ENCODE results near the gene LIPN.

The LIPN gene

DNA sequence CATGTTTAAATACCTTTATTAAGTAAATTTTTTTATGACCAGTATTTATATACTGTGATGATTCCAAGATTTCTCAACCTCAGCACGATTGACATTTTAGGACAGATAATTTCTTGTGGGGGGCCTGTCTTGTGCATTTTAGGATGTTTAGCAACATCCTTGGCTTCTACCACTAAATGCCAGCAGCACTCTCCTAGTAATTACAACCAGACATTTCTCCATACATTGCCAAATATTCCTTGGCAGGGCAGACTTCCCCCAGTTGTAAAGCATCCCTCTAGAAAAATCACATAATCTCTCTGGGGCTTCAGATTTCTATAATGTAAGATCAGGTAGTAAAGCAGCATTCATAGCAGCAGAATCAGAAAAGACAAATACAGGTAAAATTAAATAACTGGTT is 34.9 kb downstream of the LIPN start:
- H3K36me3 Mint-ChIP-seq (ENCODE audit: low read depth): no peaks in the 10 kb centered on the region
- H3K4me1 Mint-ChIP-seq (ENCODE audit: low read depth): peaks cover 31% of the 10 kb centered on the region
- H3K27me3 Mint-ChIP-seq: peaks cover 13% of the 10 kb centered on the region
- H3K27ac Mint-ChIP-seq: no peak overlapping the region
- no peaks in the 10 kb centered on the region for H3K9me3 Mint-ChIP-seq
- DNase-seq: no peak
- no peak overlapping the region for H3K4me3 Mint-ChIP-seq

GRCh38 chr10:88800152-88801125 is 40.6 kb downstream of the LIPN start:
- DNase-seq: no peak
- H3K9me3 Mint-ChIP-seq: no peaks in the 10 kb centered on the region
- H3K4me1 Mint-ChIP-seq (ENCODE audit: low read depth): peaks cover 12% of the 10 kb centered on the region
- no peak overlapping the region for H3K4me3 Mint-ChIP-seq
- peak overlapping the region; percentile 8 for H3K27ac Mint-ChIP-seq
- H3K27me3 Mint-ChIP-seq: peaks cover 13% of the 10 kb centered on the region
- no peaks in the 10 kb centered on the region for H3K36me3 Mint-ChIP-seq (ENCODE audit: low read depth)

GRCh38 chr10:88802523-88803285 is 42.9 kb downstream of the LIPN start, which contains the start of gene LIPM:
Gene LIPM, plus strand, starts transcription at chr10:88802730. Its CDS starts 167 bp downstream, at chr10:88802897.
- Mint-ChIP-seq H3K4me3 (no peak within 1 kb of the TSS), H3K36me3 (ENCODE audit: low read depth) (no peaks in the 10 kb centered on the region), H3K9me3 (no peaks in the 10 kb centered on the region), H3K27ac (no peak within 1 kb of the TSS), H3K27me3 (peaks cover 4% of the 10 kb centered on the region), H3K4me1 (ENCODE audit: low read depth) (peaks cover 12% of the 10 kb centered on the region)
- DNase-seq: no peak

- H3K36me3 Mint-ChIP-seq (ENCODE audit: low read depth): no peaks in the 10 kb centered on the region
- H3K27me3 Mint-ChIP-seq: no peaks in the 10 kb centered on the region
- no peak overlapping the region for H3K27ac Mint-ChIP-seq
- H3K4me1 Mint-ChIP-seq (ENCODE audit: low read depth): peaks cover 12% of the 10 kb centered on the region
- no peak overlapping the region for H3K4me3 Mint-ChIP-seq
- DNase-seq: no peak
- no peaks in the 10 kb centered on the region for H3K9me3 Mint-ChIP-seq
These were observed 43.8 kb downstream of the LIPN start for GRCh38 chr10:88803641-88804040.

DNA sequence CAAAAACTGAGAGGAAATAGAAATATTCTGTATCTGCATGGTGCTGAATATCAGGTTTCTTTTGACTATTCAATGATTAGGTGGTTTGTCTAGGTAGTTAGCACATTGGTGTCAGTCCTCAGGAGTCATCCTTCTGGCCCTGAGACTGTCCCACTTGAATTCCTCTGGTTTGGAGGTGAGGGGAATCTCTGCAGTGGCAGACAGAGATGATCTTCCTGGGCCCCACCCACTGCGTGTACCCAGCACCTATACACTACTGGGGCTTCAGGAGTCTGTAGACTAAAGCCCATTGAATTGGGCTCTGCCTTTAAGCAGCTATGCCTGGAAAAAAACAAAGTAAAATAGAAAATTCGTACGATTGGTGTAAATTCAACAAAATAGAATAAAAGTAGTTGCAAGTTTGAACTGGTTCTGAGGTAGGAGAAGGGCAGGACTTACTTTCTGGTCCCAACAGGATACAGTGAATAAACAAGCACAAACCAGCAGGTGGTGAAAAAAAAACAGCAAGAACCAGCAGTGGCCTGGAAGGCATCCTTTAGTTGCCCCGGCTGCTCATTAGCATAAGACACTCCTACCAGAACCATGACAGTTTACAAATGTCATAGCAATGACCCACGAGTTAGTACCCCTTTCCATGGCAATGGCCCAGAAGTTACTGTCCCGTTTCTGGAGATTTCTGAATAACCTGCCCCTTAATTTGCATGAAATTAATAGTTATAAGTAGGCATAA is 44.4 kb downstream of the LIPN start:
- DNase-seq: no peak
- H3K9me3 Mint-ChIP-seq: no peaks in the 10 kb centered on the region
- no peak overlapping the region for H3K27ac Mint-ChIP-seq
- no peaks in the 10 kb centered on the region for H3K36me3 Mint-ChIP-seq (ENCODE audit: low read depth)
- H3K4me3 Mint-ChIP-seq: no peak overlapping the region
- peaks cover 12% of the 10 kb centered on the region for H3K4me1 Mint-ChIP-seq (ENCODE audit: low read depth)
- H3K27me3 Mint-ChIP-seq: no peaks in the 10 kb centered on the region

DNA sequence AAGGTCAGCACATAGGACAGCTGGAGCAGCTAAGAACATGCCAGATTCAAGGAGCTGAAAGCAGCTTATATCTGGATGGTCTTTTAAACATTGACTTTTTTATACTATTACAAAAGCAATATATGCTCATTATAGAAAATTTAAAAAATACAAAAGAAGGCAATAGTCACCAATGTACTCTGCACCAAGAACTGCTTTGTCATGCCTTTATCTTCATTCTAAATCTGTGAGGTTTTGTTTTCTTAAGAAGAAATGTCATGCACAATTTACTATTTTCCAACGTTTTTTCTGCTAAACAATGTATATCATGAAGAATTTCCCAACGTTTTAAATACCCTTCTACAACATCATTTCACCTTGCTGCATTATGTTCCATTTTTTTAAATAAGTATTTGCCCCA is 45.5 kb downstream of the LIPN start:
- Mint-ChIP-seq H3K9me3 (no peaks in the 10 kb centered on the region), H3K4me3 (no peak overlapping the region), H3K4me1 (ENCODE audit: low read depth) (peaks cover 16% of the 10 kb centered on the region), H3K27me3 (no peaks in the 10 kb centered on the region), H3K27ac (no peak overlapping the region), H3K36me3 (ENCODE audit: low read depth) (no peaks in the 10 kb centered on the region)
- no peak for DNase-seq

- no peak for DNase-seq
- Mint-ChIP-seq H3K36me3 (ENCODE audit: low read depth) (no peaks in the 10 kb centered on the region), H3K27me3 (no peaks in the 10 kb centered on the region), H3K27ac (no peak overlapping the region), H3K9me3 (no peaks in the 10 kb centered on the region), H3K4me3 (no peak overlapping the region), H3K4me1 (ENCODE audit: low read depth) (peaks cover 16% of the 10 kb centered on the region)
These were observed 46.1 kb downstream of the LIPN start for GRCh38 chr10:88805924-88806323.

- no peak overlapping the region for H3K4me3 Mint-ChIP-seq
- H3K27me3 Mint-ChIP-seq: no peaks in the 10 kb centered on the region
- no peaks in the 10 kb centered on the region for H3K9me3 Mint-ChIP-seq
- H3K36me3 Mint-ChIP-seq (ENCODE audit: low read depth): no peaks in the 10 kb centered on the region
- H3K27ac Mint-ChIP-seq: no peak overlapping the region
- DNase-seq: no peak
- peaks cover 12% of the 10 kb centered on the region for H3K4me1 Mint-ChIP-seq (ENCODE audit: low read depth)
These were observed 49.8 kb downstream of the LIPN start for GRCh38 chr10:88809621-88810020.

GRCh38 chr10:88810196-88810961 is 50.6 kb downstream of the LIPN start:
- no peaks in the 10 kb centered on the region for H3K27me3 Mint-ChIP-seq
- no peaks in the 10 kb centered on the region for H3K9me3 Mint-ChIP-seq
- peaks cover 17% of the 10 kb centered on the region for H3K4me1 Mint-ChIP-seq (ENCODE audit: low read depth)
- no peaks in the 10 kb centered on the region for H3K36me3 Mint-ChIP-seq (ENCODE audit: low read depth)
- H3K27ac Mint-ChIP-seq: no peak overlapping the region
- no peak for DNase-seq
- H3K4me3 Mint-ChIP-seq: no peak overlapping the region

GRCh38 chr10:88813200-88813599 is 53.4 kb downstream of the LIPN start:
- Mint-ChIP-seq H3K36me3 (ENCODE audit: low read depth) (no peaks in the 10 kb centered on the region), H3K27me3 (no peaks in the 10 kb centered on the region), H3K4me3 (no peak overlapping the region), H3K4me1 (ENCODE audit: low read depth) (peaks cover 24% of the 10 kb centered on the region), H3K9me3 (no peaks in the 10 kb centered on the region), H3K27ac (no peak overlapping the region)
- no peak for DNase-seq

DNA sequence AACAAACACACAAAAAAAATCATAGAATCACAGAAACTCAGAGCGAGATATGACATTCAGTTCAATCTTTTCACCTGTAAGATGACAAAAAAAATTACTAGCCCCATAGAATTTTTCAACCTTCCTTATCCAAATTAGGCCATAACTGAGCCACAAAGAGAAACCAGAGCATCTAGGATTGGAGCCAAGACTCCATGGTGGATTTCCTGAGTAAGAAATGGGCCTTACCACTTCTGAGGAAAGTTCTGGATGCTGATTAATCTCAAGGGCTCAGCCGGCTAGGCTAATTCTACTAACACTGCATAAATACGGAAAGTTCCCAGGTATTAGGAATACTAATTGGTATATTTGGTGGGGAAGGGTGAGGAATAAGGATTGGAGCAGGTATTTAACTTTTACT is 59.5 kb downstream of the LIPN start:
- H3K27me3 Mint-ChIP-seq: no peaks in the 10 kb centered on the region
- H3K36me3 Mint-ChIP-seq (ENCODE audit: low read depth): no peaks in the 10 kb centered on the region
- H3K4me3 Mint-ChIP-seq: no peak overlapping the region
- peaks cover 35% of the 10 kb centered on the region for H3K4me1 Mint-ChIP-seq (ENCODE audit: low read depth)
- no peak for DNase-seq
- peaks cover 3% of the 10 kb centered on the region for H3K9me3 Mint-ChIP-seq
- no peak overlapping the region for H3K27ac Mint-ChIP-seq

DNA sequence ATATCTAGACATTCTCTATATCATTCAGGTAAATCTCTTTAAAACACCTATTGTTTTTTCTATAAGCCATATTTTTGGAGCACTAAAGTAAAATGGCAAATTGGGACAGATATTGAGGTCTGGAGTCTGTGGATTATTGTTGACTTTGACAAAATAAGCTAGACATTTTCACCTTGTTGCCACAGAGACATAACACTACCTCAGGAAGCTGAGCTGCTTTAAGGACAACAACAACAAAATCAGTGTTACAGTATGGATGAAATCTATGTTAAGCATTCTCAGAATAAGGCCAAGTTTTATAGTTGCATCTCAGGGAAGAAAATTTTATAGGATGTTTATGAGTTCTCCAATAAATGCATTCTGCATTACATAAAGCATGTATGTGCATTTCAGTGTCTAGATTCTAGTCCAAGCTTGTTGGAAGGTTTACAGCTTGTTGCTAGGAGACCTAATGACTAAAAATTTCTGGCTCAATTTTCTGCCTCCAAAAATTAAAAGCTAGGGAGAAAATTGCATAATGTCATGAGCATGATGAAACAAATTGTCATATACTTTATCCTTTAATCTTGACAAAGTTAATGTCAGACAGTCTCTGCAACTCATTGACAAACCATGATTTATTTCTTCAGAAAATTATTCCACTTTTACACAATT is 61.1 kb downstream of the LIPN start:
- H3K27ac Mint-ChIP-seq: no peak overlapping the region
- no peak for DNase-seq

GRCh38 chr10:88826388-88826787 is 66.6 kb downstream of the LIPN start:
- no peaks in the 10 kb centered on the region for H3K27me3 Mint-ChIP-seq
- DNase-seq: no peak
- no peaks in the 10 kb centered on the region for H3K36me3 Mint-ChIP-seq (ENCODE audit: low read depth)
- peaks cover 3% of the 10 kb centered on the region for H3K9me3 Mint-ChIP-seq
- H3K4me3 Mint-ChIP-seq: no peak overlapping the region
- peak overlapping the region; percentile 47 for H3K27ac Mint-ChIP-seq
- H3K4me1 Mint-ChIP-seq (ENCODE audit: low read depth): peaks cover 70% of the 10 kb centered on the region

More for the DNA sequence above, 61.1 kb downstream of the LIPN start:
- Mint-ChIP-seq H3K27me3 (no peaks in the 10 kb centered on the region), H3K4me1 (ENCODE audit: low read depth) (peaks cover 41% of the 10 kb centered on the region), H3K4me3 (no peak overlapping the region), H3K9me3 (peaks cover 3% of the 10 kb centered on the region), H3K36me3 (ENCODE audit: low read depth) (no peaks in the 10 kb centered on the region)
